ENCODE results near the gene CCDC184. TPM values are rescaled to one million over a fixed set of nuclear protein-coding genes. Genes with fewer than 3 reads are reported as not detected.

CCDC184 gene
- total RNA-seq, 1 experiment from 2014 or later, result 0.13 TPM

DNA sequence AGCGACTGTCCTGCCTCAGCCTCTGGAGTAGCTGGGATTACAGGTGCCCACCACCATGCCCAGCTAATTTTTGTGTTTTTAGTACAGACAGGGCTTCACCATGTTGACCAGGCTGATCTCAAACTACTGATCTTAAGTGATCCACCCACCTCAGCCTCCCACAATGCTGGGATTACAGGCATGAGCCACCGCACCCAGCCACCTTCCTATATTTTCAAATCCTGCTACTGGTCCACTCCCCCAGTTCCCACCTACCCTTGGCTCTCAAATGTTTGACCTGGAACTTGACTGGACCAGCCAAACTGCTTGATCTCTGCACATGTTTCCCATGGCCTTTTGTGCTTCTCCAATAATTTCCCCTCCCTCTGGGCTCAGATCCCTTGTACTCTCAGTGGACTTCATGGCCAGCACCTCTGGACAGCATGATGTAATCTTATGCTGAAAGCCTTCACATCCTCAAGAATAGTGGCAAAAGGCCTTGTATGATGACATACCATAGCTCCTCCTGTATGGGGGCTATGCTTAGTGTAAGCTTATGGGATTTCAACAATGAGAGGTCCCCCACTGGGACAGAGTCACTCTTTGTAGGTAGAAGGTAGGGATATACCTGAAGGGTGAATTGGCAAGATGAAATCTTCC is 2.5 kb upstream of the CCDC184 start:
- no peaks in the 10 kb centered on the region for H3K36me3 Mint-ChIP-seq (ENCODE audit: insufficient read depth in 1 of 3, low read depth in 3 of 3)
- Histone ChIP-seq H3K23me2 (ENCODE audit: insufficient read length, low read depth, low read length, poor library complexity, severe bottlenecking) (peaks cover 21% of the 10 kb centered on the region), H3K79me1 (ENCODE audit: insufficient read depth, low read depth, low read length, poor library complexity, severe bottlenecking) (no peaks in the 10 kb centered on the region), H2AFZ (ENCODE audit: low read length) (no peak overlapping the region), H4K8ac (replicated peaks; ENCODE audit: insufficient read length, low read depth, low read length) (no peak overlapping the region), H4K5ac (ENCODE audit: insufficient read length, low read depth, low read length) (no peak overlapping the region), H2BK5ac (ENCODE audit: insufficient read length, low read length) (no peak overlapping the region), H3K9ac (ENCODE audit: extremely low read depth, insufficient read length, low read length) (no peak overlapping the region), H2BK120ac (ENCODE audit: low read depth, low read length, poor library complexity, severe bottlenecking) (no peak overlapping the region), H3K27ac (ENCODE audit: insufficient read length, low read depth, low read length) (no peak overlapping the region), H3K14ac (ENCODE audit: insufficient read depth, low read length) (no peak overlapping the region), H2AK5ac (ENCODE audit: insufficient read length, low read length) (no peak overlapping the region), H3K27me3 (ENCODE audit: insufficient read depth, low read length) (peaks cover 15% of the 10 kb centered on the region; the same call in 1 of the 2 replicates), H3K4me2 (ENCODE audit: insufficient read depth, insufficient read length, low read length) (no peak overlapping the region), H3K79me2 (ENCODE audit: insufficient read depth, low read length) (no peaks in the 10 kb centered on the region), H4K91ac (ENCODE audit: insufficient read length, low read depth, low read length) (no peak overlapping the region), H3K23ac (ENCODE audit: insufficient read length, low read depth, low read length) (no peak overlapping the region), H3T11ph (ENCODE audit: low read length) (no peak overlapping the region), H3K4ac (ENCODE audit: low read depth, low read length) (no peak overlapping the region), H3K9me3 (ENCODE audit: control insufficient read depth, low read depth, low read length) (no peaks in the 10 kb centered on the region), H3K18ac (ENCODE audit: insufficient read length, low read depth, low read length) (no peak overlapping the region), H4K20me1 (ENCODE audit: control insufficient read depth, insufficient read depth, insufficient read length) (no peaks in the 10 kb centered on the region), H3K56ac (ENCODE audit: insufficient read length, low read depth, low read length) (no peak overlapping the region), H3K4me1 (ENCODE audit: insufficient read depth, low read length) (peaks cover 4% of the 10 kb centered on the region; the same call in 1 of the 2 replicates), H2BK20ac (ENCODE audit: low read depth, low read length, poor library complexity, severe bottlenecking) (no peak overlapping the region), H2BK12ac (ENCODE audit: insufficient read length, low read depth, low read length) (no peak overlapping the region), H2BK15ac (ENCODE audit: low read depth, low read length) (no peak overlapping the region)
- H3K4me1 Mint-ChIP-seq, result peaks cover 42 to 45% of the 10 kb centered on the region in 2 experiments
- H3K27me3 Mint-ChIP-seq (ENCODE audit: low read depth), result peaks cover 87% of the 10 kb centered on the region
- no peaks in the 10 kb centered on the region; a peak in 1 of 5 replicates for H3K9me3 Mint-ChIP-seq
- TF ChIP-seq, protein P1, sequence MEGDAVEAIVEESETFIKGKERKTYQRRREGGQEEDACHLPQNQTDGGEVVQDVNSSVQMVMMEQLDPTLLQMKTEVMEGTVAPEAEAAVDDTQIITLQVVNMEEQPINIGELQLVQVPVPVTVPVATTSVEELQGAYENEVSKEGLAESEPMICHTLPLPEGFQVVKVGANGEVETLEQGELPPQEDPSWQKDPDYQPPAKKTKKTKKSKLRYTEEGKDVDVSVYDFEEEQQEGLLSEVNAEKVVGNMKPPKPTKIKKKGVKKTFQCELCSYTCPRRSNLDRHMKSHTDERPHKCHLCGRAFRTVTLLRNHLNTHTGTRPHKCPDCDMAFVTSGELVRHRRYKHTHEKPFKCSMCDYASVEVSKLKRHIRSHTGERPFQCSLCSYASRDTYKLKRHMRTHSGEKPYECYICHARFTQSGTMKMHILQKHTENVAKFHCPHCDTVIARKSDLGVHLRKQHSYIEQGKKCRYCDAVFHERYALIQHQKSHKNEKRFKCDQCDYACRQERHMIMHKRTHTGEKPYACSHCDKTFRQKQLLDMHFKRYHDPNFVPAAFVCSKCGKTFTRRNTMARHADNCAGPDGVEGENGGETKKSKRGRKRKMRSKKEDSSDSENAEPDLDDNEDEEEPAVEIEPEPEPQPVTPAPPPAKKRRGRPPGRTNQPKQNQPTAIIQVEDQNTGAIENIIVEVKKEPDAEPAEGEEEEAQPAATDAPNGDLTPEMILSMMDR (conservative IDR thresholded peaks at IDR 0.05), result no peak
- no peak overlapping the region for H3K4me3 Mint-ChIP-seq
- no peak overlapping the region for H3K27ac Mint-ChIP-seq
- WGBS (ENCODE audit: extremely low coverage, insufficient read length, low lambda C conversion rate), result no CpG with 5 or more reads among the region's 2 CpGs
- DNase-seq, result no peak

Measured in H9 (cell line).